Right lobe of liver (tissue), 6 donors: ENCODE results near the gene SRP54. TPM values are rescaled to one million over a fixed set of nuclear protein-coding genes. Genes with fewer than 3 reads are reported as not detected.

Source experiments
- ATAC-seq, 4 donors: fragments of 200-7000 bp; cut with Tn5 transposase; one replicate each; pipeline ENCODE4 v1.9.1; 2020; ENCODE audit warnings: mild to moderate bottlenecking in 4 of 4, moderate library complexity in 4 of 4
- DNase-seq, 3 donors: peaks; one replicate each; pipeline ENCODE4 v3.0.0-alpha.2; 2020
- H3K27ac ChIP-seq, 3 donors: fragments of 200-600 bp; one replicate each; pipeline ENCODE4 v1.8.0; 2022
- H3K27me3 ChIP-seq, 2 donors: fragments of 200-600 bp; one replicate each; pipeline ENCODE4 v1.8.0; 2022
- H3K36me3 ChIP-seq, 4 donors: fragments of 200-600 bp; sonication (generic) in 1 of 4; one replicate each; pipeline versions ENCODE4 v1.5.1 to v1.8.0; 2017 to 2022; ENCODE audit warnings: control low read depth in 1 of 4
- H3K4me1 ChIP-seq, 4 donors: fragments of 200-600 bp; sonication (generic) in 1 of 4; one replicate each; pipeline versions ENCODE4 v1.5.1 to v1.8.0; 2017 to 2022; ENCODE audit warnings: control low read depth in 1 of 4
- H3K4me3 ChIP-seq, 3 donors: fragments of 200-600 bp; one replicate each; pipeline ENCODE4 v1.8.0; 2022
- H3K9me3 ChIP-seq, 4 donors: fragments of 200-600 bp; sonication (generic) in 1 of 4; one replicate each; pipeline versions ENCODE4 v1.5.1 to v1.8.0; 2017 to 2022; ENCODE audit warnings: control low read depth in 1 of 4
- POLR2A ChIP-seq: fragments of 450-650 bp; IDR thresholded peaks from one replicate; pipeline ENCODE4 v1.6.1; 2017; ENCODE audit warnings: antibody characterized with exemption, mild to moderate bottlenecking
- WGBS: methylation state at CpG from one replicate; pipeline ENCODE4 v1.1.6; 2018; ENCODE audit warnings: low coverage, low lambda C conversion rate; ENCODE audit not compliant: insufficient coverage; ENCODE audit errors: missing lambda C conversion rate; 5-methylcytosine and 5-hydroxymethylcytosine counted together
- intact Hi-C, 2 donors: fragments of 100-400 bp; cut with DNase I; formaldehyde crosslinking; loops; one replicate each; pipeline versions ENCODE4 v1.11.2 to v1.14.1; 2022
- total RNA-seq, 6 experiments: library from RNA; depleted of rRNA in 2 of 6; stranded (reverse); fragments of >200 nt in 2 of 6; fragmentation: NEBNext Ultra II Directional in 3 of 6; extraction: Animal tissue kit (Norgen Biotek cat#: 25700) in 3 of 6; gene quantifications; one replicate each; pipeline versions ENCODE4 v1.1.0 to v1.2.4, GENCODE V29; 2016 to 2023
- TF ChIP-seq, protein P1 (sequence below), 4 donors: fragments of 200-600 bp in 3 of 4; fragments of 450-650 bp in 1 of 4; IDR thresholded peaks; one replicate each; pipeline versions ENCODE4 v1.5.1 to v1.8.0; 2016 to 2022; ENCODE audit warnings: antibody characterized with exemption in 4 of 4, mild to moderate bottlenecking in 2 of 4
- donor health status: DM: no; HTN: yes; CAD: no.
- donor health status: DM: no; HTN: no; CAD: no.
- donor health status: DM: no; HTN: no; CAD: no.
- donor health status: DM: no; HTN: yes; CAD: no.
- donor health status: DM: no; HTN: yes; CAD: no.

Gene SRP54
- total RNA-seq, 6 experiments from 2014 or later, result 35.1 to 46.7 (median 41.0) TPM

DNA sequence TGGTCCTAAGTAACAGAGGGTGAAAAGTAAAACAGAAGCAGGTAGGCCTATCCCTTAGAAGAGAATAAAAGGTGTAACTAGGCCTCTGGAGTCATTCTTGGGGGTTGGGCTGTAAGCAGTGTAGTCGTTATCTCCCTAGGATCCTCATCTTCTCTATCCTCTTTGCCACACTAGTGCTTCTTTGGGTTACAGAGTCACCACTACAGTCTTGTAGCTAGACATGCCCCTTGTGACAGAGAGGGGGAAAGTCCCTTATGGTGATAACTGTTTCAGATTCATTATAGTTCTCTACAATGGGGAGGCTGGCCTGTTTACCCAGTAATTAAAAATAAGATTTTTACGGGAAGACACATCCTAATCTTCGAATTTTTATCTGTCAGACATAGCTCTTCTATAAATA lies 16.4 kb upstream of the SRP54 start:
- 84% methylated on average over 3 of the region's 3 CpGs for WGBS
- ATAC-seq, result no peak
- no peak for DNase-seq
- Histone ChIP-seq H3K36me3 (peaks cover 0 to 17% (median 0%) of the 10 kb centered on the region in 4 donors), H3K27ac (no peak overlapping the region), H3K4me1 (no peaks in the 10 kb centered on the region), H3K4me3 (no peak overlapping the region), H3K9me3 (no peaks in the 10 kb centered on the region), H3K27me3 (no peaks in the 10 kb centered on the region)
- intact Hi-C loops, result no loop called here
- TF ChIP-seq POLR2A, result no peak

DNA sequence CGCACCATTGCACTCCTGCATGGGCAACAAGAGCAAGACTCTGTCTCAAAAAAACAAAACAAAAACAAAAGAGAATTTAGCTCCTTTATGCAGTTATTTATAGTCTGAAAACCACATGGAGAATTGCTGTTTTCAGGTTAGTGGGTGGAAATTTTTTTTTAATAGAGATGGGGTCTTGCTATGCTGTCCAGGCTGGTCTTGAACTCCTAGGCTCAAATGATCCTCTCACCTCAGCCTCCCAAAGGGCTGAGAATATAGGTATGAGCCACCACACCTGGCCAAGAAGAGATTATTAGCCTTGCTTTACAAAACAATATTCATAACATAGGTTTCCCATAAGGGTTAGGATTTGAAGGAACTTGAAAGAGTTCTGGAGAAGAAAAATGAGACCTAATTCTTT lies 12.1 kb upstream of the SRP54 start:
- no peak for DNase-seq
- no peaks in the 10 kb centered on the region for H3K4me1 ChIP-seq
- ATAC-seq, result no peak
- no peak overlapping the region for H3K27ac ChIP-seq
- no peak overlapping the region for H3K4me3 ChIP-seq
- 88% methylated on average over 1 of the region's 1 CpG for WGBS
- TF ChIP-seq POLR2A, result no peak
- TF ChIP-seq, protein P1, sequence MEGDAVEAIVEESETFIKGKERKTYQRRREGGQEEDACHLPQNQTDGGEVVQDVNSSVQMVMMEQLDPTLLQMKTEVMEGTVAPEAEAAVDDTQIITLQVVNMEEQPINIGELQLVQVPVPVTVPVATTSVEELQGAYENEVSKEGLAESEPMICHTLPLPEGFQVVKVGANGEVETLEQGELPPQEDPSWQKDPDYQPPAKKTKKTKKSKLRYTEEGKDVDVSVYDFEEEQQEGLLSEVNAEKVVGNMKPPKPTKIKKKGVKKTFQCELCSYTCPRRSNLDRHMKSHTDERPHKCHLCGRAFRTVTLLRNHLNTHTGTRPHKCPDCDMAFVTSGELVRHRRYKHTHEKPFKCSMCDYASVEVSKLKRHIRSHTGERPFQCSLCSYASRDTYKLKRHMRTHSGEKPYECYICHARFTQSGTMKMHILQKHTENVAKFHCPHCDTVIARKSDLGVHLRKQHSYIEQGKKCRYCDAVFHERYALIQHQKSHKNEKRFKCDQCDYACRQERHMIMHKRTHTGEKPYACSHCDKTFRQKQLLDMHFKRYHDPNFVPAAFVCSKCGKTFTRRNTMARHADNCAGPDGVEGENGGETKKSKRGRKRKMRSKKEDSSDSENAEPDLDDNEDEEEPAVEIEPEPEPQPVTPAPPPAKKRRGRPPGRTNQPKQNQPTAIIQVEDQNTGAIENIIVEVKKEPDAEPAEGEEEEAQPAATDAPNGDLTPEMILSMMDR (IDR thresholded peaks at IDR 0.05), result no peak
- H3K9me3 ChIP-seq, result no peaks in the 10 kb centered on the region
- no peaks in the 10 kb centered on the region for H3K27me3 ChIP-seq
- intact Hi-C loops, result no loop called here
- H3K36me3 ChIP-seq, result peaks cover 0 to 17% (median 0%) of the 10 kb centered on the region in 4 donors

GRCh38 chr14:34971381-34971780 lies 11.4 kb upstream of the SRP54 start:
- no peak overlapping the region for H3K4me3 ChIP-seq

GRCh38 chr14:34971801-34972200 lies 11.0 kb upstream of the SRP54 start:
- DNase-seq (no peak), ATAC-seq (no peak)
- Histone ChIP-seq H3K4me3 (no peak overlapping the region), H3K9me3 (no peaks in the 10 kb centered on the region), H3K4me1 (no peaks in the 10 kb centered on the region), H3K27ac (no peak overlapping the region), H3K36me3 (peaks cover 0 to 11% (median 0%) of the 10 kb centered on the region in 4 donors), H3K27me3 (no peaks in the 10 kb centered on the region)
- TF ChIP-seq, protein P1 (IDR thresholded peaks at IDR 0.05), result no peak
- no peak for TF ChIP-seq POLR2A
- intact Hi-C loops, result no loop called here
- WGBS, result 94% methylated on average over 5 of the region's 5 CpGs

More at GRCh38 chr14:34971381-34971780, 11.4 kb upstream of the SRP54 start:
- intact Hi-C loops, result no loop called here
- Histone ChIP-seq H3K4me1 (no peaks in the 10 kb centered on the region), H3K36me3 (peaks cover 0 to 11% (median 0%) of the 10 kb centered on the region in 4 donors), H3K27ac (no peak overlapping the region), H3K27me3 (no peaks in the 10 kb centered on the region), H3K9me3 (no peaks in the 10 kb centered on the region)
- ATAC-seq (no peak), DNase-seq (no peak)
- TF ChIP-seq, protein P1 (IDR thresholded peaks at IDR 0.05), result no peak
- no peak for TF ChIP-seq POLR2A

DNA sequence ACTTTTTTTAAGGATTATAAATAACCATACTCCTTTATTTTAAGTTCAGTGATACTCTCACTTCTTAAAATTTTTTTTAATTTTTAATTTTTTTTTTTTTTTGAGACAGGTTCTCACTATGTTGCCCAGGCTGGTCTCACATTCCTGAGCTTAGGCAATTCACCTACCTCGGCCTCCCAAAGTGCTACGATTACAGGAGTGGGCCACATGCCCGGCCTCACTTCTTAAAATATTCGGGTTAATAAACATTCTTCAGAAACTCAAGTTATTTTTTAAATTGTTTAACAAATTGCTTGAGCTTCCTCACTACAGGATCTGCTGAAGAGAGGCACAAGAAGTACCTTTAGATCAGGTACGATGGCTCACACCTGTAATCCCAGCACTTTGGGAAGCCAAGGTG lies 4.3 kb upstream of the SRP54 start:
- no peak for TF ChIP-seq POLR2A
- TF ChIP-seq, protein P1 (IDR thresholded peaks at IDR 0.05), result no peak
- no peaks in the 10 kb centered on the region for H3K27me3 ChIP-seq
- no peak for ATAC-seq
- no peaks in the 10 kb centered on the region for H3K9me3 ChIP-seq
- H3K27ac ChIP-seq, result no peak overlapping the region
- H3K4me1 ChIP-seq, result peaks cover 0 to 4% (median 0%) of the 10 kb centered on the region in 4 donors
- no peak for DNase-seq
- intact Hi-C loops, result no loop called here
- no peaks in the 10 kb centered on the region for H3K36me3 ChIP-seq
- no peak overlapping the region for H3K4me3 ChIP-seq
- WGBS, result 74% methylated on average over 4 of the region's 5 CpGs
